WTC11 (cell line): Measurements from ENCODE around the gene THSD4. TPM values are rescaled to one million over a fixed set of nuclear protein-coding genes. Genes with fewer than 3 reads are reported as not detected.

Experiments
- ATAC-seq: fragments of 200-7000 bp; cut with Tn5 transposase; 2 replicates; pipeline ENCODE4 v1.10.0; 2021; ENCODE audit warnings: mild to moderate bottlenecking, moderate library complexity
- CTCF ChIA-PET: fragments of 300-600 bp; sonication (Branson Sonifier 250); formaldehyde crosslinking; loops from one replicate; lab custom pipeline; 2021; ENCODE audit warnings: antibody characterized with exemption; lab: Charles Lee
- POLR2A ChIA-PET: fragments of 350-600 bp; sonication (Branson Sonifier 250); formaldehyde crosslinking; loops from one replicate; lab custom pipeline; 2021; ENCODE audit warnings: antibody characterized with exemption; lab: Charles Lee
- DNase-seq: peaks from one replicate; pipeline ENCODE4 v3.0.0; 2021; ENCODE audit warnings: low spot score
- H3K27ac Mint-ChIP-seq: 2 replicates; pipeline ENCODE4 v1.8.0; 2021; ENCODE audit warnings: mixed read lengths
- H3K27me3 Mint-ChIP-seq: 2 replicates; pipeline ENCODE4 v1.8.0; 2021; ENCODE audit warnings: low read depth, mild to moderate bottlenecking, moderate library complexity, mixed read lengths
- H3K36me3 Mint-ChIP-seq: 2 replicates; pipeline ENCODE4 v1.8.0; 2021; ENCODE audit warnings: mixed read lengths
- H3K4me1 Mint-ChIP-seq: 2 replicates; pipeline ENCODE4 v1.8.0; 2022; ENCODE audit warnings: mixed read lengths
- H3K4me3 Mint-ChIP-seq: 2 replicates; pipeline ENCODE4 v1.8.0; 2021; ENCODE audit warnings: mild to moderate bottlenecking, moderate library complexity, mixed read lengths
- H3K9me3 Mint-ChIP-seq: 2 replicates; pipeline ENCODE4 v1.8.0; 2021; ENCODE audit warnings: mixed read lengths
- CBFB ChIP-seq: sonication (generic); formaldehyde crosslinking; IDR thresholded peaks from 2 replicates; pipeline ENCODE4 v1.8.1; 2022; ENCODE audit warnings: mild to moderate bottlenecking, low read depth, missing genetic modification reagents
- CREB1 ChIP-seq: sonication (generic); formaldehyde crosslinking; IDR thresholded peaks from 2 replicates; pipeline ENCODE4 v1.8.0; 2023; ENCODE audit warnings: mild to moderate bottlenecking, missing genetic modification reagents
- ELF4 ChIP-seq: sonication (generic); formaldehyde crosslinking; IDR thresholded peaks from 2 replicates; pipeline ENCODE4 v1.8.1; 2022; ENCODE audit warnings: low read depth, mild to moderate bottlenecking, moderate library complexity, missing genetic modification reagents
- EMX1 ChIP-seq: fragments of 250-450 bp; sonication (Bioruptor Pico); IDR thresholded peaks from 2 replicates; pipeline ENCODE4 v1.8.0; 2021; ENCODE audit warnings: mild to moderate bottlenecking
- ESRRA ChIP-seq: sonication (generic); formaldehyde crosslinking; IDR thresholded peaks from 2 replicates; pipeline ENCODE4 v1.8.1; 2022; ENCODE audit warnings: mild to moderate bottlenecking, missing genetic modification reagents, borderline replicate concordance
- FOXJ3 ChIP-seq: sonication (generic); formaldehyde crosslinking; IDR thresholded peaks from 2 replicates; pipeline ENCODE4 v1.9.0; 2021; ENCODE audit warnings: missing genetic modification reagents, mild to moderate bottlenecking, borderline replicate concordance
- FOXK1 ChIP-seq: sonication (generic); formaldehyde crosslinking; IDR thresholded peaks from 2 replicates; pipeline ENCODE4 v1.8.0; 2022; ENCODE audit warnings: mild to moderate bottlenecking, moderate library complexity, missing genetic modification reagents
- GABPB1 ChIP-seq: sonication (generic); formaldehyde crosslinking; IDR thresholded peaks from 2 replicates; pipeline ENCODE4 v1.8.1; 2023; ENCODE audit warnings: mild to moderate bottlenecking, missing genetic modification reagents
- GTF2I ChIP-seq: fragments of 250-450 bp; sonication (Bioruptor Pico); conservative IDR thresholded peaks from 2 replicates; pipeline ENCODE4 v1.4.0; 2021; ENCODE audit warnings: mild to moderate bottlenecking
- IRF1 ChIP-seq: sonication (generic); formaldehyde crosslinking; IDR thresholded peaks from 2 replicates; pipeline ENCODE4 v1.8.0; 2023; ENCODE audit warnings: missing genetic modification reagents
- JUN ChIP-seq: sonication (generic); formaldehyde crosslinking; IDR thresholded peaks from 2 replicates; pipeline ENCODE4 v1.8.0; 2023; ENCODE audit warnings: mild to moderate bottlenecking, missing genetic modification reagents
- MYBL2 ChIP-seq: sonication (generic); formaldehyde crosslinking; IDR thresholded peaks from 2 replicates; pipeline ENCODE4 v1.8.1; 2023; ENCODE audit warnings: mild to moderate bottlenecking, moderate library complexity, missing genetic modification reagents
- NFATC4 ChIP-seq: fragments of 250-450 bp; sonication (Bioruptor Pico); IDR thresholded peaks from 2 replicates; pipeline ENCODE4 v1.9.0; 2021; ENCODE audit warnings: mild to moderate bottlenecking
- NFE2L1 ChIP-seq: sonication (generic); formaldehyde crosslinking; IDR thresholded peaks from 2 replicates; pipeline ENCODE4 v1.8.1; 2023; ENCODE audit warnings: missing genetic modification reagents
- NR3C1 ChIP-seq: sonication (generic); formaldehyde crosslinking; conservative IDR thresholded peaks from 2 replicates; pipeline ENCODE4 v1.8.1; 2023; ENCODE audit warnings: low read depth, mild to moderate bottlenecking, missing genetic modification reagents
- RELA ChIP-seq: sonication (generic); formaldehyde crosslinking; IDR thresholded peaks from 2 replicates; pipeline ENCODE4 v1.8.1; 2022; ENCODE audit warnings: missing genetic modification reagents, mild to moderate bottlenecking, borderline replicate concordance
- STAT6 ChIP-seq: sonication (generic); formaldehyde crosslinking; conservative IDR thresholded peaks from 2 replicates; pipeline ENCODE4 v1.8.1; 2023; ENCODE audit warnings: mild to moderate bottlenecking, low read depth, missing genetic modification reagents, moderate library complexity
- USF1 ChIP-seq: sonication (generic); formaldehyde crosslinking; IDR thresholded peaks from 2 replicates; pipeline ENCODE4 v1.8.0; 2022; ENCODE audit warnings: mild to moderate bottlenecking, missing genetic modification reagents
- USF2 ChIP-seq: sonication (generic); formaldehyde crosslinking; IDR thresholded peaks from 2 replicates; pipeline ENCODE4 v1.8.1; 2023; ENCODE audit warnings: mild to moderate bottlenecking, missing genetic modification reagents, moderate library complexity
- ZNF532 ChIP-seq: fragments of 250-450 bp; sonication (Bioruptor Pico); IDR thresholded peaks from 2 replicates; pipeline ENCODE4 v1.9.0; 2021; ENCODE audit warnings: mild to moderate bottlenecking, borderline replicate concordance
- ZNF671 ChIP-seq: fragments of 250-450 bp; sonication (Bioruptor Pico); IDR thresholded peaks from 2 replicates; pipeline ENCODE4 v1.8.0; 2021; ENCODE audit warnings: mild to moderate bottlenecking
- total RNA-seq: library from RNA; stranded (reverse); gene quantifications from 3 replicates; pipeline ENCODE4 v1.2.3, GENCODE V29; 2021

THSD4 gene
- total RNA-seq, 1 experiment from 2014 or later, result 7.8 TPM

- TF ChIP-seq IRF1 (no peak), USF1 (CRISPR knock-in tag) (no peak), USF2 (CRISPR knock-in tag) (no peak), NFE2L1 (CRISPR knock-in tag) (no peak), GABPB1 (CRISPR knock-in tag) (no peak)
- TF ChIP-seq, all 79 proteins: peak for 0
Measured at GRCh38 chr15:71599418-71600151, 484.3 kb downstream of the THSD4 start (continued).

- H3K27ac Mint-ChIP-seq, result no peak overlapping the region
- TF ChIP-seq MYBL2 (CRISPR knock-in tag), result no peak
- no peak for TF ChIP-seq ZNF671 (CRISPR knock-in tag)
- ChIA-PET POLR2A (no interaction called here), CTCF (interaction anchor here (0.5 to 1.4 kb wide), 4 partner anchors 9 to 28 kb away, joined by 3 to 6 read pairs (median 4); no protein-coding TSS in a partner anchor)
- no peaks in the 10 kb centered on the region for H3K27me3 Mint-ChIP-seq
- H3K36me3 Mint-ChIP-seq, result peaks cover 13% of the 10 kb centered on the region; the same call in 1 of the 2 replicates
- ATAC-seq, result no peak
- DNase-seq, result no peak
- peaks cover 29% of the 10 kb centered on the region for H3K9me3 Mint-ChIP-seq
- peaks cover 15% of the 10 kb centered on the region for H3K4me1 Mint-ChIP-seq
- no peak overlapping the region for H3K4me3 Mint-ChIP-seq
Measured at GRCh38 chr15:71600237-71600636, 485.0 kb downstream of the THSD4 start.

GRCh38 chr15:71601038-71601834 is 486.0 kb downstream of the THSD4 start:
- Mint-ChIP-seq H3K27ac (no peak overlapping the region), H3K9me3 (peaks cover 25% of the 10 kb centered on the region)

More at GRCh38 chr15:71601038-71601834, 486.0 kb downstream of the THSD4 start:
- POLR2A ChIA-PET, result no interaction called here
- ATAC-seq (no peak), DNase-seq (no peak)
- Mint-ChIP-seq H3K4me3 (no peak overlapping the region), H3K27me3 (no peaks in the 10 kb centered on the region), H3K4me1 (peaks cover 15% of the 10 kb centered on the region), H3K36me3 (peaks cover 8% of the 10 kb centered on the region; the same call in 1 of the 2 replicates)
- CTCF ChIA-PET, result no interaction called here
- TF ChIP-seq STAT6 (CRISPR knock-in tag) (no peak), ELF4 (CRISPR knock-in tag) (no peak), EMX1 (no peak), NFATC4 (CRISPR knock-in tag) (no peak), FOXJ3 (no peak), CREB1 (CRISPR knock-in tag) (no peak), NR3C1 (CRISPR knock-in tag) (no peak), GTF2I (no peak), JUN (CRISPR knock-in tag) (no peak), FOXK1 (no peak), CBFB (CRISPR knock-in tag) (no peak), ESRRA (CRISPR knock-in tag) (no peak), RELA (CRISPR knock-in tag) (no peak), ZNF532 (CRISPR knock-in tag) (no peak)
